DOHH2 (cell line): ENCODE measurements around the gene NRL.
A peak's percentile ranks its signal among the peaks of the same experiment; 100 is the strongest.

ENCODE experiments used
- H3F3A ChIP-seq: fragments of 200-600 bp; sonication (generic), shearing (Covaris generic); 2 replicates; pipeline ENCODE4 v1.6.0; 2016; ENCODE audit warnings: antibody characterized with exemption, mild to moderate bottlenecking; ENCODE audit not compliant: control insufficient read depth, insufficient read depth
- H3K27ac ChIP-seq: fragments of 200-600 bp; sonication (generic); 2 replicates; pipeline ENCODE4 v1.5.1; 2014; ENCODE audit warnings: low read depth, mild to moderate bottlenecking, low read length, moderate library complexity
- H3K27me3 ChIP-seq: fragments of 200-600 bp; sonication (generic); 2 replicates; pipeline ENCODE4 v1.6.1; 2014; ENCODE audit warnings: mild to moderate bottlenecking, low read length, mixed read lengths; ENCODE audit not compliant: control insufficient read depth
- H3K36me3 ChIP-seq: fragments of 200-600 bp; sonication (generic); 2 replicates; pipeline ENCODE4 v1.6.1; 2014; ENCODE audit warnings: mild to moderate bottlenecking, low read length, moderate library complexity, mixed read lengths; ENCODE audit not compliant: control insufficient read depth
- H3K4me1 ChIP-seq: fragments of 200-600 bp; sonication (generic); 2 replicates; pipeline ENCODE4 v1.6.1; 2014; ENCODE audit warnings: mild to moderate bottlenecking, low read length, mixed read lengths; ENCODE audit not compliant: control insufficient read depth
- H3K4me2 ChIP-seq: fragments of 200-600 bp; sonication (generic); 2 replicates; pipeline ENCODE4 v1.6.0; 2014; ENCODE audit warnings: mild to moderate bottlenecking, low read length, moderate library complexity
- H3K4me3 ChIP-seq: fragments of 200-600 bp; sonication (generic); 2 replicates; pipeline ENCODE4 v1.5.1; 2014; ENCODE audit warnings: mild to moderate bottlenecking, low read length, mixed read lengths
- H3K79me2 ChIP-seq: fragments of 200-600 bp; sonication (generic); 2 replicates; pipeline ENCODE4 v1.6.1; 2014; ENCODE audit warnings: mild to moderate bottlenecking, low read length, mixed read lengths; ENCODE audit not compliant: control insufficient read depth
- H3K9me2 ChIP-seq: fragments of 200-600 bp; sonication (generic); replicated peaks from 2 replicates; pipeline ENCODE4 v1.6.1; 2014; ENCODE audit warnings: mild to moderate bottlenecking, low read length, mixed read lengths; ENCODE audit not compliant: control insufficient read depth
- H3K9me3 ChIP-seq: fragments of 200-600 bp; sonication (generic); 2 replicates; pipeline ENCODE4 v1.6.1; 2014; ENCODE audit warnings: antibody characterized with exemption, low read length, mixed read lengths; ENCODE audit not compliant: control insufficient read depth, insufficient read depth
- H4K20me1 ChIP-seq: fragments of 200-600 bp; sonication (generic); 2 replicates; pipeline ENCODE4 v1.6.0; 2014; ENCODE audit warnings: low read depth, mild to moderate bottlenecking, antibody characterized with exemption, low read length, moderate library complexity; ENCODE audit not compliant: control insufficient read depth, insufficient read depth
- EZH2phosphoT487 ChIP-seq: fragments of 200-600 bp; sonication (generic); IDR thresholded peaks from 2 replicates; pipeline ENCODE4 v1.6.1; 2017; ENCODE audit warnings: borderline replicate concordance, mild to moderate bottlenecking, antibody characterized with exemption, low read length, moderate library complexity, mixed read lengths
- TF ChIP-seq, protein P1 (sequence below): fragments of 200-600 bp; sonication (generic); IDR thresholded peaks from one replicate; pipeline ENCODE4 v1.5.1; 2014; ENCODE audit warnings: antibody characterized with exemption, mild to moderate bottlenecking, low read depth, low read length; ENCODE audit not compliant: poor library complexity, severe bottlenecking

The NRL gene

GRCh38 chr14:24146453-24146977 is 31.8 kb upstream of the NRL start, which contains the start of gene PSME2:
Gene PSME2 (minus strand): TSS chr14:24146610. CDS start chr14:24146581, 29 bp downstream.
- Histone ChIP-seq H3K9me3 (no peaks in the 10 kb centered on the region), H3K27ac (peak within 1 kb of the TSS; percentile 76), H3K4me1 (peaks cover 30% of the 10 kb centered on the region), H3K36me3 (peaks cover 63% of the 10 kb centered on the region), H3F3A (0 out of 2 replicates have a peak, but pooled peaks cover 3% of the 10 kb centered on the region), H3K79me2 (peaks cover 39% of the 10 kb centered on the region), H3K4me3 (peak within 1 kb of the TSS; percentile 82), H4K20me1 (peaks cover 3% of the 10 kb centered on the region; the same call in 1 of the 2 replicates), H3K9me2 (no peaks in the 10 kb centered on the region), H3K4me2 (peak within 1 kb of the TSS; percentile 99), H3K27me3 (no peaks in the 10 kb centered on the region)
- TF ChIP-seq EZH2phosphoT487 = no peak
- TF ChIP-seq, protein P1, sequence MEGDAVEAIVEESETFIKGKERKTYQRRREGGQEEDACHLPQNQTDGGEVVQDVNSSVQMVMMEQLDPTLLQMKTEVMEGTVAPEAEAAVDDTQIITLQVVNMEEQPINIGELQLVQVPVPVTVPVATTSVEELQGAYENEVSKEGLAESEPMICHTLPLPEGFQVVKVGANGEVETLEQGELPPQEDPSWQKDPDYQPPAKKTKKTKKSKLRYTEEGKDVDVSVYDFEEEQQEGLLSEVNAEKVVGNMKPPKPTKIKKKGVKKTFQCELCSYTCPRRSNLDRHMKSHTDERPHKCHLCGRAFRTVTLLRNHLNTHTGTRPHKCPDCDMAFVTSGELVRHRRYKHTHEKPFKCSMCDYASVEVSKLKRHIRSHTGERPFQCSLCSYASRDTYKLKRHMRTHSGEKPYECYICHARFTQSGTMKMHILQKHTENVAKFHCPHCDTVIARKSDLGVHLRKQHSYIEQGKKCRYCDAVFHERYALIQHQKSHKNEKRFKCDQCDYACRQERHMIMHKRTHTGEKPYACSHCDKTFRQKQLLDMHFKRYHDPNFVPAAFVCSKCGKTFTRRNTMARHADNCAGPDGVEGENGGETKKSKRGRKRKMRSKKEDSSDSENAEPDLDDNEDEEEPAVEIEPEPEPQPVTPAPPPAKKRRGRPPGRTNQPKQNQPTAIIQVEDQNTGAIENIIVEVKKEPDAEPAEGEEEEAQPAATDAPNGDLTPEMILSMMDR = no peak

DNA sequence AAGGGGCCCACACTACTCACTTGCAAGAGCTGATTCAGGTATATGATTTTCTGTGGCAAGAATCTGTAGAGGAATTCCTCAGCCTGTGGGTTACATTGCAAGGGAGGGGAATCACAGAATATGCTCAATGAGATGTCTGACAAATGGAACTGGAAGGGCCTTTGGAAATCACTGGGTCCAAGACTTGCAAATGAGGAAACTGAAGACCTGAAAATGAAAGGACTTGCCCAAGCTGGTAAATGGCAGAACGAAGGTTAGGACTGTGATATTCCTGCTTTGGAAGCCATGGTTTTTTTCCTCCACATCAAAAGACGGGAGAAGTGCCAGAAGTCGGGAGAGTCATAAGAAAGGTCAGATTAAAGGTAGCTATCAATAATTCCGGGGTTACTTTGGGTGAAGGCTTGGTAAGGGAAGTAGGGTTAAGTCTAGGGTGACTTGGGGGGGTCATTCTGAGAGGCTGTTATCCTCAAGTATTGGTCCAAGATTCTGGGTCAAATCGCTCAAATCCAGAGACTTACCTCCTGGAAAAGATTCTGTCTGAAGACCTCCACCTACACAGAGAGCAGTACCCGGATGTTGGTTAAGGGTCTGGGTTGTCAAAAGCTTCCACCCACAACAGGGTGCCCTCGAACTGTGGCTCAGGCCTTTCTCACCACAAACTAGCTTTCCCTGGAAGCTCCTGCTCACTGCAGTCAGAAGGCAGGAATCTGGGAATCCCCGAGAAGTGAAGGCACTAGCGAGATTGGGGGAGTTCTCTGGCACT is 31.1 kb upstream of the NRL start:
- Histone ChIP-seq H3K4me3 (peak overlapping the region; percentile 82), H3K36me3 (peaks cover 60% of the 10 kb centered on the region), H3K4me2 (peak overlapping the region; percentile 99), H3K9me3 (no peaks in the 10 kb centered on the region), H3K27me3 (no peaks in the 10 kb centered on the region), H4K20me1 (peaks cover 3% of the 10 kb centered on the region; the same call in 1 of the 2 replicates), H3K27ac (peak overlapping the region; percentile 76), H3K4me1 (peaks cover 30% of the 10 kb centered on the region), H3K79me2 (peaks cover 42% of the 10 kb centered on the region), H3F3A (0 out of 2 replicates have a peak, but pooled peaks cover 3% of the 10 kb centered on the region), H3K9me2 (no peaks in the 10 kb centered on the region)
- TF ChIP-seq EZH2phosphoT487 = no peak
- TF ChIP-seq, protein P1 = no peak

- TF ChIP-seq, protein P1 = no peak
- no peak for TF ChIP-seq EZH2phosphoT487
- Histone ChIP-seq H3K36me3 (peaks cover 58% of the 10 kb centered on the region), H3F3A (0 out of 2 replicates have a peak, but pooled peaks cover 3% of the 10 kb centered on the region), H4K20me1 (peaks cover 3% of the 10 kb centered on the region; the same call in 1 of the 2 replicates), H3K4me3 (peak overlapping the region; percentile 82), H3K4me2 (peak overlapping the region; percentile 99), H3K27ac (no peak overlapping the region), H3K27me3 (no peaks in the 10 kb centered on the region), H3K4me1 (peaks cover 30% of the 10 kb centered on the region), H3K9me2 (no peaks in the 10 kb centered on the region), H3K79me2 (peaks cover 49% of the 10 kb centered on the region), H3K9me3 (no peaks in the 10 kb centered on the region)
These were observed 30.5 kb upstream of the NRL start for GRCh38 chr14:24145219-24145618.
